A549 (cell line): ENCODE results near the gene CHSY3. TPM values are rescaled to one million over a fixed set of nuclear protein-coding genes. Genes with fewer than 3 reads are reported as not detected.

Experiments used
- ATAC-seq, 2 experiments: fragments of 200-7000 bp in 1 of 2; fragments of >200 bp in 1 of 2; cut with Nextera tagmentation in 1 of 2; cut with Tn5 transposase in 1 of 2; 3 replicates each; pipeline versions ENCODE4 v1.8.0 to v1.9.1; 2018 to 2020; ENCODE audit warnings: mild to moderate bottlenecking in 1 of 2, moderate library complexity in 1 of 2
- CTCF ChIA-PET: fragments of 300-600 bp; sonication (Branson Sonifier 250); formaldehyde crosslinking; extraction: SDS; loops from one replicate; lab custom pipeline; 2021; ENCODE audit warnings: antibody characterized with exemption, inconsistent platforms; lab: Yijun Ruan, JAX
- POLR2A ChIA-PET: fragments of 350-600 bp; formaldehyde crosslinking; extraction: SDS; loops from one replicate; lab custom pipeline; 2021; ENCODE audit warnings: antibody characterized with exemption, inconsistent platforms; lab: Yijun Ruan, JAX
- DNase-seq, 2 experiments: peaks; one replicate each; pipeline versions ENCODE4 v3.0.0 to v3.0.0-alpha.2; 2011 to 2016; ENCODE audit warnings: low read depth in 1 of 2, low spot score in 1 of 2
- FAIRE-seq: peaks from 2 replicates; lab custom pipeline; 2011; peaks lifted over from hg19 to GRCh38; lab: Jason Lieb, UNC
- H3K27ac ChIP-seq, 2 experiments: fragments of >200 bp; sonication (Bioruptor Twin); formaldehyde crosslinking; 3 replicates each; pipeline ENCODE4 v1.5.1; 2016 to 2017
- H3K4me1 ChIP-seq: fragments of >200 bp; sonication (Bioruptor Twin); formaldehyde crosslinking; 3 replicates; pipeline ENCODE4 v1.6.1; 2016
- H3K4me2 ChIP-seq: fragments of >200 bp; sonication (Bioruptor Twin); formaldehyde crosslinking; 3 replicates; pipeline ENCODE4 v1.6.1; 2016
- H3K4me3 ChIP-seq: fragments of >200 bp; sonication (Bioruptor Twin); formaldehyde crosslinking; 3 replicates; pipeline ENCODE4 v1.5.1; 2016
- H3K9me3 ChIP-seq: fragments of >200 bp; sonication (Bioruptor Twin); formaldehyde crosslinking; 3 replicates; pipeline ENCODE4 v1.6.1; 2016
- ATOH8 ChIP-seq: fragments of 250-450 bp; sonication (Bioruptor Pico); IDR thresholded peaks from 2 replicates; pipeline ENCODE4 v1.5.0; 2020; ENCODE audit warnings: low read depth, mild to moderate bottlenecking, moderate library complexity
- BHLHE40 ChIP-seq: IDR thresholded peaks from 2 replicates; pipeline ENCODE4 v1.6.1; 2012; ENCODE audit warnings: low read depth, low read length, inconsistent platforms
- CBX2 ChIP-seq: fragments of 200-600 bp; sonication (generic); IDR thresholded peaks from 2 replicates; pipeline ENCODE4 v1.6.1; 2016; ENCODE audit warnings: low read depth, mild to moderate bottlenecking, borderline replicate concordance
- CBX8 ChIP-seq: fragments of 200-600 bp; sonication (generic); IDR thresholded peaks from 2 replicates; pipeline ENCODE4 v1.6.1; 2016
- CHD2 ChIP-seq: fragments of 150-350 bp; IDR thresholded peaks from 2 replicates; pipeline ENCODE4 v1.6.1; 2014; ENCODE audit warnings: low read length; ENCODE audit not compliant: partially characterized antibody
- CTCF ChIP-seq: fragments of >200 bp; sonication (Bioruptor Twin); formaldehyde crosslinking; IDR thresholded peaks from 3 replicates; pipeline ENCODE4 v1.5.1; 2016
- EHMT2 ChIP-seq: fragments of 200-600 bp; sonication (generic); IDR thresholded peaks from 2 replicates; pipeline ENCODE4 v1.6.1; 2016; ENCODE audit warnings: antibody characterized with exemption, low read depth, mild to moderate bottlenecking, moderate library complexity
- ESRRA ChIP-seq: fragments of 150-350 bp; IDR thresholded peaks from 2 replicates; pipeline ENCODE4 v1.6.1; 2014; ENCODE audit warnings: mild to moderate bottlenecking, low read length, borderline replicate concordance
- FOSB ChIP-seq: fragments of 250-450 bp; sonication (Bioruptor Pico); IDR thresholded peaks from 2 replicates; pipeline ENCODE4 v1.5.0; 2020; ENCODE audit warnings: mild to moderate bottlenecking, moderate library complexity
- HDAC2 ChIP-seq: fragments of 200-600 bp; sonication (generic); IDR thresholded peaks from 2 replicates; pipeline ENCODE4 v1.6.1; 2016
- HMGXB4 ChIP-seq: fragments of 250-450 bp; sonication (Bioruptor Pico); IDR thresholded peaks from 2 replicates; pipeline ENCODE4 v1.5.0; 2021; ENCODE audit warnings: mild to moderate bottlenecking, moderate library complexity, borderline replicate concordance
- HOXA7 ChIP-seq: fragments of 250-450 bp; sonication (Bioruptor Pico); IDR thresholded peaks from 2 replicates; pipeline ENCODE4 v1.5.0; 2020; ENCODE audit warnings: mild to moderate bottlenecking, moderate library complexity
- JUN ChIP-seq, 2 experiments: fragments of >200 bp; sonication (Bioruptor Twin); formaldehyde crosslinking; IDR thresholded peaks; 2 replicates in 1 of 2; 3 replicates in 1 of 2; pipeline ENCODE4 v1.6.1; 2016 to 2017
- JUNB ChIP-seq: fragments of >200 bp; sonication (Bioruptor Twin); formaldehyde crosslinking; IDR thresholded peaks from 2 replicates; pipeline ENCODE4 v1.6.1; 2016
- MAFK ChIP-seq: fragments of 450-650 bp; IDR thresholded peaks from 2 replicates; pipeline ENCODE4 v1.6.1; 2014; ENCODE audit not compliant: partially characterized antibody
- MYC ChIP-seq: IDR thresholded peaks from 2 replicates; pipeline ENCODE4 v1.6.1; 2012; ENCODE audit warnings: mild to moderate bottlenecking, inconsistent platforms, low read length, improper control_type of control experiment, borderline replicate concordance
- NFE2L2 ChIP-seq: fragments of 150-350 bp; conservative IDR thresholded peaks from 2 replicates; pipeline ENCODE4 v1.6.1; 2014; ENCODE audit warnings: low read length
- NR3C1 ChIP-seq: fragments of >200 bp; sonication (Bioruptor Twin); formaldehyde crosslinking; IDR thresholded peaks from 3 replicates; pipeline ENCODE4 v1.6.1; 2017
- PBX3 ChIP-seq: IDR thresholded peaks from 2 replicates; pipeline ENCODE4 v1.6.1; 2012
- POLR2A ChIP-seq: IDR thresholded peaks from 2 replicates; pipeline ENCODE4 v1.6.1; 2012; ENCODE audit warnings: mild to moderate bottlenecking, low read length
- POLR2AphosphoS2 ChIP-seq: conservative IDR thresholded peaks from 2 replicates; pipeline ENCODE4 v1.6.1; 2012; ENCODE audit warnings: low read length, improper control_type of control experiment, inconsistent platforms
- RAD21 ChIP-seq, 2 experiments: fragments of >200 bp in 1 of 2; sonication (Bioruptor Twin) in 1 of 2; formaldehyde crosslinking in 1 of 2; IDR thresholded peaks in 1 of 2; conservative IDR thresholded peaks in 1 of 2; 2 replicates in 1 of 2; 3 replicates in 1 of 2; pipeline ENCODE4 v1.6.1; 2012 to 2018; ENCODE audit warnings: inconsistent platforms in 1 of 2
- RFX5 ChIP-seq: fragments of 450-650 bp; IDR thresholded peaks from 2 replicates; pipeline ENCODE4 v1.7.1; 2014; ENCODE audit warnings: antibody characterized with exemption, mild to moderate bottlenecking, moderate library complexity
- SMC3 ChIP-seq: fragments of >200 bp; sonication (Bioruptor Twin); formaldehyde crosslinking; IDR thresholded peaks from 3 replicates; pipeline ENCODE4 v1.6.1; 2018; ENCODE audit warnings: inconsistent platforms
- TFCP2L1 ChIP-seq: fragments of 250-450 bp; sonication (Bioruptor Pico); IDR thresholded peaks from 2 replicates; pipeline ENCODE4 v1.5.0; 2021; ENCODE audit warnings: mild to moderate bottlenecking
- TP53 ChIP-seq: fragments of 250-450 bp; sonication (Bioruptor Pico); IDR thresholded peaks from 2 replicates; pipeline ENCODE4 v1.5.0; 2021; ENCODE audit warnings: mild to moderate bottlenecking, moderate library complexity
- ZFP36 ChIP-seq: fragments of 450-650 bp; IDR thresholded peaks from 2 replicates; pipeline ENCODE4 v1.6.1; 2014; ENCODE audit warnings: borderline replicate concordance; ENCODE audit not compliant: partially characterized antibody
- WGBS: methylation state at CpG from one replicate; pipeline ENCODE4 v1.1.6; 2017; ENCODE audit errors: missing lambda C conversion rate; 5-methylcytosine and 5-hydroxymethylcytosine counted together
- polyA plus RNA-seq, 4 experiments: library from polyadenylated mRNA; depleted of rRNA in 3 of 4; stranded (reverse); fragments of >200 nt; fragmentation: RNase III in 1 of 4; extraction: RNeasy Plus Mini Kit Qiagen cat#74134 plus additional on column Dnase treatment in 1 of 4; gene quantifications; 2 replicates in 3 of 4; 3 replicates in 1 of 4; pipeline ENCODE4 v1.2.3, GENCODE V29; 2011 to 2017
- TF ChIP-seq, protein P1 (sequence below): fragments of 150-350 bp; IDR thresholded peaks from 2 replicates; pipeline ENCODE4 v1.6.1; 2014; ENCODE audit warnings: low read depth, mild to moderate bottlenecking, low read length

CHSY3 gene
- polyA plus RNA-seq, 2 of the 4 experiments (the other 2 are of a cell fraction) = 0.06 to 0.12 TPM

GRCh38 chr5:130002183-130002582 lies 97.9 kb downstream of the CHSY3 start:
- Histone ChIP-seq H3K4me1 (no peaks in the 10 kb centered on the region), H3K4me3 (no peak overlapping the region), H3K4me2 (no peak overlapping the region), H3K9me3 (no peaks in the 10 kb centered on the region), H3K27ac (no peak overlapping the region)
- 45% methylated on average over 3 of the region's 3 CpGs for WGBS
- ChIA-PET POLR2A (no interaction called here), CTCF (no interaction called here)
- TF ChIP-seq RAD21 (conservative IDR thresholded peaks at IDR 0.05 in 1 of 2, IDR thresholded peaks at IDR 0.05 in 1 of 2) (no peak), ESRRA (no peak)
- FAIRE-seq (no peak), DNase-seq (no peak), ATAC-seq (no peak)

DNA sequence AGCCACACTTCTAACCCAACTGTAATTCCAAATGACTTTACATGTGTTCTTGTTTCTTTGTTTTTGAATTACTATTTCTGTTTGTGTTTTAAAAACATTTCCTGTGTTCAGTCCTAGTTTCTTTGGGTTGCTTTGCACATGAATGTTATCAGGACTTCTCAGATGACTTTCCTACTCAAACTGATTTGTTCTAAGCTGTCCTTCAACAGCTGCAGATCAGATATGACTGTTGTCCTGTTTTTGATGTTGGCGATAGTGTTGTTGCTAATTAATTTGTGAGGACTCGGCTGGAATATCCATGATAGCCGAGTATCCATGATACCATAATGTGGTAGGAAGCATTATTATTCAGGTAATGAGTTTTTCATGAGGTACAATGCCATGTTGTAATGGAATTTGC lies 98.6 kb downstream of the CHSY3 start:
- ATAC-seq = no peak
- no peak for FAIRE-seq
- 41% methylated on average over 3 of the region's 3 CpGs for WGBS
- H3K4me2 ChIP-seq = no peak overlapping the region
- ChIA-PET CTCF (no interaction called here), POLR2A (no interaction called here)
- no peak overlapping the region for H3K4me3 ChIP-seq
- no peak for TF ChIP-seq JUNB
- no peak for TF ChIP-seq ATOH8
- no peak for TF ChIP-seq CHD2
- no peak for TF ChIP-seq HOXA7 (CRISPR knock-in tag)
- TF ChIP-seq EHMT2 = no peak
- TF ChIP-seq RFX5 = no peak
- TF ChIP-seq CTCF = no peak
- no peak for TF ChIP-seq RAD21 (conservative IDR thresholded peaks at IDR 0.05 in 1 of 2, IDR thresholded peaks at IDR 0.05 in 1 of 2)
- no peak for TF ChIP-seq JUN (IDR thresholded peaks at IDR 0.05)
- no peak for TF ChIP-seq TFCP2L1
- TF ChIP-seq MAFK = no peak
- TF ChIP-seq ZFP36 = no peak
- TF ChIP-seq CBX2 = no peak
- TF ChIP-seq FOSB (CRISPR knock-in tag) = no peak
- TF ChIP-seq, protein P1, sequence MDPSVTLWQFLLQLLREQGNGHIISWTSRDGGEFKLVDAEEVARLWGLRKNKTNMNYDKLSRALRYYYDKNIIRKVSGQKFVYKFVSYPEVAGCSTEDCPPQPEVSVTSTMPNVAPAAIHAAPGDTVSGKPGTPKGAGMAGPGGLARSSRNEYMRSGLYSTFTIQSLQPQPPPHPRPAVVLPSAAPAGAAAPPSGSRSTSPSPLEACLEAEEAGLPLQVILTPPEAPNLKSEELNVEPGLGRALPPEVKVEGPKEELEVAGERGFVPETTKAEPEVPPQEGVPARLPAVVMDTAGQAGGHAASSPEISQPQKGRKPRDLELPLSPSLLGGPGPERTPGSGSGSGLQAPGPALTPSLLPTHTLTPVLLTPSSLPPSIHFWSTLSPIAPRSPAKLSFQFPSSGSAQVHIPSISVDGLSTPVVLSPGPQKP = no peak
- no peak for TF ChIP-seq PBX3
- no peaks in the 10 kb centered on the region for H3K4me1 ChIP-seq
- H3K9me3 ChIP-seq = no peaks in the 10 kb centered on the region
- no peak overlapping the region for H3K27ac ChIP-seq
- DNase-seq = no peak

DNA sequence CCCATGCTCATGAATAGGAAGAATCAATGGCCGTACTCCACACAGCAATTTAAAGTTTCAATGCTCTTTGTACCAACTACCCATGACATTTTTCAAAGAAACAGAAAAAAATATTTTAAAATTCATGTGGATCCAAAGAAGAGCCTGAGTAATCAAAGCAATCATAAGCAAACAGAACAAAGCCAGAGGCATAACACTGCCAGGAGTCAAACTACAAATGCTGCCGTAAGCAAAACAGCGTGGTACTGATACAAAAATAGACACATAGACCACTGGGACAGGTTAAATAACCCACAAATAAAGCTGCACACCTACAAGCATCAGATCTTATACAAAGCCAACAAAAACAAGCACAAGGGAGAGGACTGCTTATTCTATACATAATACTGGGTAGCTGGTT lies 107.7 kb downstream of the CHSY3 start:
- H3K27ac ChIP-seq = no peak overlapping the region
- H3K4me1 ChIP-seq = no peaks in the 10 kb centered on the region
- POLR2A ChIA-PET = no interaction called here
- H3K4me2 ChIP-seq = no peak overlapping the region
- 17% methylated on average over 3 of the region's 3 CpGs for WGBS
- DNase-seq (no peak), ATAC-seq (no peak), FAIRE-seq (no peak)
- CTCF ChIA-PET = no interaction called here
- no peaks in the 10 kb centered on the region for H3K9me3 ChIP-seq
- H3K4me3 ChIP-seq = no peak overlapping the region
- TF ChIP-seq NR3C1 (no peak), HDAC2 (no peak), CBX8 (no peak), TP53 (CRISPR knock-in tag) (no peak), PBX3 (no peak), CHD2 (no peak), HMGXB4 (CRISPR knock-in tag) (no peak), RFX5 (no peak), SMC3 (no peak), NFE2L2 (no peak), POLR2A (no peak), BHLHE40 (no peak), POLR2AphosphoS2 (no peak), MYC (no peak)
- TF ChIP-seq, protein P1 = no peak
